ENCODE measurements around the gene LUC7L3.

LUC7L3 gene

DNA sequence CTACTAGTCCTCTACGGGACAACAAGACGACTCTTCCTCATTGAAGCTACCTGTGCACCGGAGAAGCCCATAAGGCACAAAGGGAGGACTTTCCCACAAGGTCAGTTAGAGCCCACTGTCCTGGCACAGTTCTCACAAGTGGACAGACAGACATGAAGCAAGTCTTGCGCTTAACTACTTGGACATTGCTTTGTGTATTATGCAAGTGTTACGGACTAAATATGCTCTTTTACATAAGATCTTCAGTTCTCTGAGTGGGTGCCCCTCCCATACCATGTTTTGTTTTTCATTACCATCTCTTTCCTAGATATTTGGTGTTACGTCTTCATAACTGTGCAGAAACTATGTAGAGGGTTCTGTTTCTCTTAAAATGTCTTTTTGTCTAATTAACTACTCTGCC, 29.8 kb downstream of the LUC7L3 start:
- DNase-seq (ENCODE audit: low spot score) (no peak), FAIRE-seq (no peak)

DNA sequence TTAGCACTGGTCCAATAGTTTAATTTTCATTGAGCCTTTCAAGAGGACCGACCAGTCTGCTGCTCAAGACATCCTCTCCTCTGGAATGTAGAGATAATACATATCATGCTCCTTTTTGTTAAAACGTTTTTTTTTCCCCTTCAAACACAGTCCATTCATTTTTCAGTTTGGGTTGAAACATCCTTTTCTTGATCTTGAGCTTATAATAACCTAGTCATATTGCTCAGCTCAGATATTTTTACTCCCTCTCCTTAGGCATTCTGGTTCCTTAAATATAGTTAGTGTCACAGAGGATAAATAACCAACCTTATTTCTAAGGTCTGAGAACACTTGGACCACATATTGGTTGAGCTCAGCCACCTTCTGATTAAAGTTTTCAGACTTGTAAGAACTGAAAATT, 35.1 kb downstream of the LUC7L3 start:
- FAIRE-seq (no peak), DNase-seq (ENCODE audit: low spot score) (no peak)

DNA sequence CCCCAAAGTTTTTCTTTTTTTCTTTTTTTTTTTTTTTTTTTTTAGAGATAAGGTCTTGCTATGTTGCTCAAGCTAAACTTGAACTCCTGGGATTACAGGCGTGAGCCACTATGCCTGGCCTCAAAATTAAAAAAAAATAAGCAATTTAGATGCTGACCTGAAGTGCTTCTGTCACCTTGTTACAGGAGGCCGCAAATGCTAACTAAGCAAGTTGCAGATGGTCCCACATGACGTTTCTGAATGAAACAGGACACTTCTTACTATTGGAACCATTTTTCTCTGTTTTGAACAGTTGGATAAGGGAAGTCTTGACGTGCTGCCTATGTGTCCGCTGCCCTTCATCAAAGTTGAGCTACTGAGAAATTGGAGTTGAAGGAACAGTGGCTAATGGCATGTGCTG, 39.1 kb downstream of the LUC7L3 start:
- DNase-seq (ENCODE audit: low spot score) (no peak), FAIRE-seq (no peak)

DNA sequence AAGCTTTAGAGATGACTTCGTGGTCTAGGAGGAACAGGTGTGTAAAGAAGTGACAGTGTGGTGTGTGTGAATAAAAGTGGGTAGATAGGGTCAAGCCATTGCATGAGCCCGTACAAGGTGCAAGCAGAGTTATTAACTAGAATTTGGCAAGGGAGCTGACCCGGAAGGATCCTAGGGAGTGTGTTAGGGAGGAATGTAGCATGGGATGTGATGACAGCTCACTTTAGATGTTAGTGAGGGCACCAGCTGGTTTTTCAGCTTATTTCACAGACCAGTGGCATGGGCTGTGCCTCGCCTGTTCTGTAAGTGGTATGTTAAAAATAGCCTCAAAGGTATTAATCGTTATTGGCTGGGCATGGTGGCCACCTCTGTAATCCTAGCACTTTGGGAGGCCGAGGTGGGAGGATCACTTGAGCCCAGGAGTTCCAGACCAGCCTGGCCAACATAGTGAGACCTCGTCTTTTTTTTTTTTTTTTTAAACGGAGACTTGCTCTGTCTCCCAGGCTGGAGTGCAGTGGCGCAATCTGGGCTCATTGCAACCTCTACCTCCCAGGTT, 39.7 kb downstream of the LUC7L3 start:
- FAIRE-seq = no peak

DNA sequence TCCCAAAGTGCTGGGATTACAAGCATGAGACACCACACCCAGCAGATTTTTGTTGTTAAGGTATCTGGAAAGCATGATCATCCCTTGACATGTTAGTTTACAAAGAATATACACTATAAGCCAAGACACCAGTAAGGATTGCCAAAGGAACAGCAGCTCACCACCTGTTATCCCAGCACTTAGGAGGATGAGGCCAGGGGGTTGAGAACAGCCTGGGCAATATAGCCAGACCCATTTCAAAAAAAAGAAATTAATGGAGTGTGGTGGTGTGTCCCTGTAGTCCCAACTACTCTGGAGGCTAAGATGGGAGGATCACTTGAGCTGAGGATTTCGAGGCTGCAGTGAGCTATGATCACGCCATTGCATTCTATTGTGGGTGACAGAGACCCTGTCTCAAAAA, 42.8 kb downstream of the LUC7L3 start:
- FAIRE-seq = no peak
- DNase-seq (ENCODE audit: low spot score) = no peak

More for the DNA sequence above, 39.7 kb downstream of the LUC7L3 start:
- DNase-seq (ENCODE audit: low spot score) = no peak

DNA sequence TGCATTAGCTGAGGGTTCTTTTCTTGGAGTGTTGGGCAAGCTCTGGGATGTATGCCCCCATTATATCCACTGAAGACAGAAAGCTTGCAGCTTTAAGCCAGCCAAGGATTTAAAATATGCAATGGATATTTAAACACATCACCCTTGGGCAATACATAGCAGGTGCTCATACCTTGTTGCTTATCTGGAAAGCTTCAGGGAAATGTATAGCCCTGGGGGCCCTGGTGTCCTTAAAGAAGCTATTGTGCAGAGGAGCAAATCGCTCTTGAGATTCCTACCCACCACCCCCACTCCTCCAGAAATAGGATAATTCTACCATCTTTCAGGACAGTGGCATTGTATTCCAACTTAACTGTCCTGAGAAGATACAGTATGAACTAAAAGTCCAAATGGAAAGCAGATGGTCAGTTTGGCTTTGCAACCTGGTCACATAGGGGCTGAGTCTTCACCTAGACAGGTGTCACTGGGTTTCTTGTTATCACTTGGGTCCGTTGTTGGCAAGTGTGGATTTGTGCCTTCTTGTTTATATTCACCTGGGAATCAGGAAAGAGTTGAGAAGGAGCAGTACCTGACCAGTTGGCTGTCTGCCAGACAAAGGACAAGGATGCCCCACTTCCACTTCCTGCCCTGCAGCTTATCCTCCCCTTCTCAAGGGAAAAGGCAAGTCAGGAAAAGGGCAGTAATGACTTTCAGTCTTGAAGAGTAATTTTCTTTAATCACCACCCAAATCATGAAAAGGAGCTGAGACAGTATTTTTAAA, 44.5 kb downstream of the LUC7L3 start:
- FAIRE-seq (no peak), DNase-seq (ENCODE audit: low spot score) (no peak)

DNA sequence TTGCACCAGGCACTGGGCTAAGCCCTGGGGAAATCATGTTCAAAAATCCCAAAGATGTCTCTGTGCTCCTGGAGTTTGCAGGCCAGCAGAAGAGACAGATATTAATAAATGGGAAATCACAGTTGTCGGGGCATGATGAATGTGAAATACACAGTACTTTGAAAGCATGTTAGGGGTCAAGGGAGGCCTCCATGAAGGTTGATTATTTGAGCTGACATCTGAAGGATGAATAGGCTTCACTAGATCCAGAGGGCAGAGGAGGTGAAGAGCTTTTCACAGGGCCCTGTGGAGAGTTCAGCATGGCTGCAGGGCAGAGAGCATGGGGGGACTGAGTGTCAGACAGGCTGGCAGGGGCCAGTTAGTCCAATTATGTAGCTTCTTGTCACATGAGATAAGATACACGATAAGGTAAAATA, 45.3 kb downstream of the LUC7L3 start:
- no peak for FAIRE-seq

DNA sequence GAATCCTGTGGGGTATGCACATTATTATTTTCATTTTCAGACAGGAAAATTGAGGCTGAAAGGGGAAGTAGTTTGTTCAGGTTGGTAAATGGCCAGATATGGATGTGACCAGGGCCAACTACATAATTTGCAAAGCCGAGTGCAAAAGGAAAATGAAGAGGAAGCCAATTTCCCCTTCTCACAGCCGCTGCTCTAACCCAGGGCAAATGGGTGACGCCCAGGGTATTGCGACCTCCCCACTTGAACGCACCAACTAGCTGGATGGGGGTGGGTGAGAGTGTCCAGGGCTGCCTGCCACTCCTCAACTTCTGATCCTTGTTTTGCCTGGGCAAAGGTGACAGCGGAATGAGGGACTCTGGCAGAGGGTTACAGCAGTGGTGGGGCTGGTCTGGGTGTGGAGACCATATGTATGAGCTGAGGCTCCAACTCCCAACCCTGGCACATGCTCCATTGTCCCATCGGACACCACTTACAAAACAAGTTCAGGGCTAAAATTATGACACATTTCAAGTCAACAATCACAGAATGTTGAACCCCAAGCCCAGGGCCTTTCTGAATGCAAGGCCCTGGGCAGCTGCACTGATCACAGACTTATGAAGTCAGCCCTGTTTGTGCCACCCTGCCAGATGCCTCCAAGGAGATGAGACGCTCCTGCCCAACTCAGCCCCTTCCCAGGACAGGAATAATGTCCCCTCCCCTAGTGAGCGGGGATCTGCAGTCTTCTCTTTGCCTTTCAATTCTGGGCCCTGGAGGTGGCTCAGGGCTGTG, 46.2 kb downstream of the LUC7L3 start:
- DNase-seq (ENCODE audit: low spot score) = no peak
- no peak for FAIRE-seq

More for the DNA sequence above, 45.3 kb downstream of the LUC7L3 start:
- no peak for DNase-seq (ENCODE audit: low spot score)

DNA sequence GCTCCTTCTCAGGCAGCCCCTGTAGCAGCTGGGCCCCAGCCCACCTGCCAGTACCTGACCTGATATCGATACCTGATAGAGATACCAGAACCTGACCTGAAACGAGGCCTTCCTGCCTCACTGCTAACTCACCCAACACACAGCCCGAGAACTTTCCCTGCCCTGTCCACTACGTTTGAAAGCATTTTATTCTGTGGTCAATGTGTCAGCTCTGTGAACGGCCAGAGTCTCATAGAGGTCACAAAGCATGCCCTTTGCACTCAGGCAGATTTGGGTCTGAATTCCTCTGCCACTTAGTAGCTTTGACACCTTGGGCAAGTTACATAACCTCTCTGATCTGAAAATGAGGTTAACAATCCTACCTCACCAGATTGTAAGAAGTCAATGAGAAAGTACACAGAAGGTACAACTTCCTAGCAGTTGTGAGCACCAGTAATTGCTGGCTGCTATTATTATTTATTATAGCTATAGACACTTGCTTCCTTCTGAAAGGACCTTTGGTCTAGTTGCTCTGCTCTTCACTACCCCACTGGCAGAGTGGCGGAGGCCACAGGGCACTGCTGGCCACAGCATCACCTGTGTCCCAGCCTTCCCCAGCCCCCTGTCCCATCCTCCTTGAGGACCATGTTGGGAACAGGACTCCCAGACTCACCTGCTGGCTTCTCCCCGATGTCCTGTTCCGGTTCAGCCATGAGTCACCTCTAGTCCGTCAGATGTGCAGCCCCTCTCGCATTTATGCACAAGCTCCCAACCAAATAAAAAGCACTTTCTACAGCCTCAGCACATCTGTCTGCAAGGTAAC, 47.0 kb downstream of the LUC7L3 start:
- no peak for DNase-seq (ENCODE audit: low spot score)
- no peak for FAIRE-seq

DNA sequence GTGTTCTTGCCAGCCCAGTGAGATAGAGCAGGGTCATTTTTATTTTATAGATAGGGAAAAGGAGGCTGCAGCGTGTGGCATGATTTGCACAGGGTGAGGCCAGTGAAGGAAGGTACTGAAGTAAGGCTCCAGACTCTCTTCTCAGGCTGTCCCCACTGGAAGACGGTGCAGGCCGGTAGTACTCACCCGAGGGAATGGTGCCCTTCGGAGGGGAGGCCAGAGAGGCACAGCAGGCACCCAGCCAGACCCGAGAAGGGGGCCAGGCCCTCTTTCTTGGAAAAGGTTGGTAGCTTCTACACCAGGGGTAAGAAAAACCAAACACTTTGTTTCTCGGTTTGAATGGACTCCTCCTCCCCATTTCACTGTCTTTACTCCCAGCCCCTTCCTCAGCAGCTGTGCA, 47.6 kb downstream of the LUC7L3 start:
- no peak for DNase-seq (ENCODE audit: low spot score)
- FAIRE-seq = no peak

DNA sequence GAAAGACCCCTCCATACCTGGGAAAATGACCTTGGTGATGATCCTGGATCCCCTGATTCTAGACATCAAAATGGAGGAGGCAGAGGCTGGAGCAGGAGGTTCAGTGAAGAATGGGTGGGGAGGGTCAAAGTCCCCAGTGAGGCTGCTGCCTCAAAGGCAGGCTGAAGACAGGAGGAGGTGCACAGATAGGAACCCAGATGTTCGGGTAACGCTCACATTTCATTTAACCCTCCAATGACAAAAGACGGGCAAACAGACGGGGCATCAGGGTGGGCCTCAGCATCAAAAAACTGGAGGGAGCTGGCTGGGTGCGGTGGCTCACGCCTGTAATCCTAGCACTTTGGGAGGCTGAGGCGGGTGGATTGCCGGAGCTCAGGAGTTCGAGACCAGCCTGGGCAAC, 48.0 kb downstream of the LUC7L3 start, which contains the start of gene ANKRD40CL:
Gene ANKRD40CL, minus strand, starts transcription at position 73 of the 400 bp plus-strand sequence. CDS start 605 bp downstream, outside the sequence.
- FAIRE-seq (no peak), DNase-seq (ENCODE audit: low spot score) (no peak)

DNA sequence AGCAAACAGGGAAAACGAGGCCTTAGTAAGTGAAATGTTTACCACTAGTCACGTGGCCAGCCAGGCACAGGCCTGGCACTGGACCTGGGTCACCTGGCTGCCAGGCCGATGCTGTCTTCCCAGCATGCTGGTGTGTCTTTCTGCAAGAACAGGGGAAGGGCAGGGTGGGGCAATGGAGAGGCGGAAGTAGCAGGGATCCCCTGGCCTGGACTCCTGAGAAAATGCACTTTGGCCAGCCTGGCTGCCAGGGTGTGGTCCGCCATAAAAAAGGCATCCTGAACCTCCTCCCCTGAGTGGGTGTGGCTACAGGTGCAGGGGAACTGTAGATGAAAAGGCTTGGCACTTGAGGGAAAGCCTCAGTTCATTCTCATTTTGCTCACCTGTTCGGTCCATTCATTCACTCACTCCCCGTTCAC, 49.0 kb downstream of the LUC7L3 start:
- no peak for FAIRE-seq
- no peak for DNase-seq (ENCODE audit: low spot score)

DNA sequence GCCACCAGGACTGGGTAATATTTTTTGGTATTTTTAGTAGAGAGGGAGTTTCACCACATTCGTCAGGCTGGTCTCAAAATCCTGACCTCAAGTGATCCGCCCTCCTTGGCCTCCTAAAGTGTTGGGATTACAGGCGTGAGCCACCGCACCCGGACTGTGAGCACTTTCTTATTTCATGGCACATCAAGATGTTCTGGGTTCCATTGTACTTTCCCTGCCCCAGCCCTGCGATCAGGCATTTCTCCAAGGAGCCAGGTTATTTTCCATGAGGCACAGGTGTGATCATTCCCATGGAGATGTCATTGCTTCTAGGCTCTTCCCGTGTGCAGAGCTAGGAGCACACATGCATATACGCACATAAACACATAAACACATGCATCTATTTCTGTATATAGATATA, 50.5 kb downstream of the LUC7L3 start:
- no peak for DNase-seq (ENCODE audit: low spot score)
- FAIRE-seq = no peak

DNA sequence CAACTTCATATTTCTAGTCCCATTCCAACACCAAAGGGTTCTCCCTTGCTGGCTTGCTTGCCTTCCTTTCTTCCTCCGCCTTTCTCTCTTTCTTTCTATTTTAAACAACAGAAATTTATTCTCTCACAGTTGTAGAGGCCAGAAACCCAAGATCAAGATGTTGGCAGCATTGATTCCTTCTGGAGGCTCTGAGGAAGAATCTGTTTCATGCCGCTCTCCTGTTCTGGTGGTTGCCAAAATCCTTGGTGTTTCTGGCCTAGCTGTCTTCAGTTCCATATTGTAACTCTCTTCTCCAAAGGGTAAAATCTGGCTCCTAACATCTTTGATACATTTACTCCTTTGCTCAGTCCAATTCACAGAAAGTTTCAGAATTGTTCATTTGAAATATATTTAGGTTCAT, 50.9 kb downstream of the LUC7L3 start:
- FAIRE-seq = no peak
- DNase-seq (ENCODE audit: low spot score) = no peak

DNA sequence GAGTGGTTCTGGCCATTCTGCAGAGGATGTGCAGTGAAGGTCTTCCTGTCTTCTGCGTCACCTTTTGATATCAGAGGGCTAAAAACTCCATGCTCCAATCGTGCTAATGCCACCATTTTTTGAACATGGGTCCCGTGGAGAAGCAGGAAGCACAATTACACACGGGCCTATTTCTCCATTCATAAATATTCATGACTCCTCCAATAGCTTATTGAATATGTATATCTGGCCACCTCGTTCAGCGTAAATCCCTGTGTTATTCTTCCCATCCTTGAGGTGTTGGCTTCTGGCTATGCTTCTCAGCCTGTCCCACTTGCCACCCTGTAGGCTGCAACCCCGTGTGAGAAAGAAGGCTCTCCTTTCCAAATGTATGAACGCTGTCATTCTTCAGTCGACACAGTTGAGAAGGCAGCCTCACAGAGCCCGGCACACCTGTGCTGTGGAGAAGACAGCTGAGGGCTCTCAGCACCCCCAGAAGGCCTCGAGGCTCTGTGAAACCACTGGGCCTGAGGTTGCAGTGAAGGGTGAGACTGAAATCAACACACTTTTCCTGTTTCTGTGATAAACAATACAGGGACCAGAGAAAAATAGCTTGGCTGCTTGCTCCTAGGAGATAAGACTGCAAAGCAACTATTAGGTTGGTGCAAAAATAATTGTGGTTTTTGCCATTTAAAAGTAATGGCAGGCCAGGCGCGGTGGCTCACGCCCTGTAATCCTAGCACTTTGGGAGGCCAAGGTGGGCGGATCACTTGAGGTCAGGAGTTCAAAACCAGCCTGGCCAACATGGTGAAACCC, 52.8 kb downstream of the LUC7L3 start:
- DNase-seq (ENCODE audit: low spot score) = no peak
- no peak for FAIRE-seq

DNA sequence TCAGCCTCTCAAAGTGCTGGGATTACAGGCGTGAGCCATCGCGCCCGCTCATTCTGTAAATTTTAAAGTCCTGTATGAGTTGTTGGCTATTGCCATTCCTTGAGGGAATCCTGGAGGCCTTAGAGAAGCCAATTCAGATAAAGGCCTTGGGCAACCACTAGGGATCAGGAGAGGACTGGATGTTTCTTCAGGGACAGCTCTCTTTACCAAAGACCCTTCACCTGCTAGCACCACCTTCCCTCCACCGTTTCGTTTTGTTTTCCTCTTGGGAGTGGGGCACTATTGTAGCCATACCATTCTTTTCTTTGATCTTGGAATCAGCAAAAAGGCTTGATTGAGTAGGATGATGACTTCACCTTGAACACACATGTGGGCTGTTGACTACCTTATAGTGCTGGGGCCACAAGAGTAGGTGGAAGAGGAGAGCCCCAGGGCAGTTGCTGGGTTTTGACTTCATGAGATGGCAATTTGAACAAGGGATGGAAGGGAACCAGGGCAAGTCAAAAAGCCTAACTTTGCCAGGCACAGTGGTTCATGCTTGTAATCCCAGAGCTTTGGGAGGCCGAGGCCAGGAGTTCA, 54.9 kb downstream of the LUC7L3 start:
- no peak for FAIRE-seq
- no peak for DNase-seq (ENCODE audit: low spot score)

DNA sequence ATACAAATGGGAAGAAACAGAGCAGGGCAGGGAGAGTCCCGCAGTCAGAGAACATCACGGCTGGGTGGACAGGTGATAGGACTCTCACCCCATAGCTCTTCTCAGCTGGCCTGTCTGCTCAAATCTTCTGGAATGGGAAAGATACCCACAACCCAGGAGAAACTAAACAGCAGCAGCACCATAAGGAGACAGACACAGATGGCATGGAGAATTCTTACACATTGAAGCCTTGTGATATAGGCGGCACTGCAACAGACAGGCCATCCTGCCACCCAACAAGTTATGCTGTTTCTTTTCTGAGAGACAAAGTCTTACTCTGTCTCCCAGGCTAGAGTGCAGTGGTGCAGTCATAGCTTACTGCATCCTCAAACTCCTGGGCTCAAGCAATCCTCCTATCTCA, 56.5 kb downstream of the LUC7L3 start:
- DNase-seq (ENCODE audit: low spot score) (no peak), FAIRE-seq (no peak)

DNA sequence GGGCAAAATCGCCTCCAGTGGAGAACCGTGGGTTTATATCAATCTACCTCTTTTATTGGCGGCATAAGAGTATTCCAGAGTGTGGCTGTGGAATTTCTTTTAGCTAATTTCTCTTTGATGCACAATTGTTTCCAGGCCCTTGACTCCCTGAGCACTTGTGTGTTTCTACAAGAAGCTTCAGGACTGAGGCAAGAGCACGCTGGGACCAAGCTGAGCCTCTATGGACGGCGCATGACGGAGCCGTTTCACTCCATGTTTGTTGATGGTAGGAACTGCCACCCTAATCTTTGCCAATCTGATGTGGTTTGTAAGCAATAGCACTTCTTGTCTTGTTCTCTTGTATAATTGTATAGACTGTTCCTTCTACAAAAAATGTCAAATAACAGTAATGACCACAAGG, 59.1 kb downstream of the LUC7L3 start:
- DNase-seq (ENCODE audit: low spot score) = no peak
- no peak for FAIRE-seq

DNA sequence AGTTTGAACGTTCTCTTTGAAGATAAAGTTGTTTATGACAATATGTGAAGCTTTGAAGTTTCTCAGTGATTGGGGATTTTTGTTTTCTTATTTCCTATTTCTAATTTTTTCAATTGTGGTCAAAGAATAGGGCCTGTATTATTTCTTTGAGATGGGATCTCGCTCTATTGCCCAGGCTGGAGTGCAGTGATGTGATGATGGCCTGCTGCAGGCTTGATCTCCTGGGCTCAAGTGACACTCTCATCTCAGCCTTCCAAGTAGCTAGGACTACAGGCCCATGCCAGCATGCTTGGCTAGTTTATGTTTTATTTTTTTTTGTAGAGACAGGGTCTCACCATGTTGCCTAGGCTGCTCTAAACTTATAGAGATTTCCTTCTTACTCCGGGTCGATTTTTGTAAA, 59.6 kb downstream of the LUC7L3 start:
- DNase-seq (ENCODE audit: low spot score) (no peak), FAIRE-seq (no peak)

DNA sequence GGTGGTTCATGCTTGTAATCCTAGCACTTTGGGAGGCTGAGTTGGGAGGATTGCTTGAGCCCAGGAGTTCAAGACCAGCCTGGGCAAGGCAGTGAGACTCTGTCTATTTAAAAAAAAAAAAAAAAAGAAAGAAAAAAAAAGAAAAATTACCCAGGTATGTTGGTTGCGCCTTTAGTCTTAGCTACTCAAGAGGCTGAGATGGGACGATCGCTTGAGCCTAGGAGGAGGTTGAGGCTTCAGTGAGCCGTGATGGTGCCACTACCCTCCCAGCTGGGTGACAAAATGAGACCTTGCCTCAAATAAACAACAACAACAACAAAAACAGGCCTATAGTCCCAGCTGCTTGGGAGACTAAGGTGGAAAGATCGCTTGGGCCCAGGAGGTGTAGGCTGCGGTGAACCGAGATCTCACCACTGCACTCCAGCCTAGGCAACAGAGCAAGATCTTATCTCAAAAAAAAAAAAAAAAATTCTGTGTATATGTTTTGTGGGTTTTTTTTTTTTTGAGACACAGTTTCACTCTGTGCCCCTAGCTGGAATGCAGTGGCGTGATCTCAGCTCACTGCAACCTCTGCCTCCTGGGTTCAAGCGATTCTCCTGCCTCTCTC, 60.4 kb downstream of the LUC7L3 start:
- FAIRE-seq (no peak), DNase-seq (ENCODE audit: low spot score) (no peak)
